Esophagus muscularis mucosa (tissue), 4 donors: ENCODE results near the gene OSBPL1A.

Source experiments
- CTCF ChIP-seq, 3 experiments: fragments of 200-600 bp in 2 of 3; fragments of 450-650 bp in 1 of 3; sonication (generic) in 2 of 3; IDR thresholded peaks; one replicate each; pipeline ENCODE4 v1.5.1; 2017 to 2019; ENCODE audit warnings: antibody characterized with exemption in 3 of 3, mild to moderate bottlenecking in 2 of 3, moderate library complexity in 1 of 3
- EP300 ChIP-seq: sonication (generic); formaldehyde crosslinking; IDR thresholded peaks from one replicate; pipeline ENCODE4 v1.6.1; 2017; ENCODE audit warnings: antibody characterized with exemption
- POLR2A ChIP-seq: fragments of 450-650 bp; IDR thresholded peaks from one replicate; pipeline ENCODE4 v1.6.1; 2017; ENCODE audit warnings: antibody characterized with exemption, moderate library complexity, mild to moderate bottlenecking, low read depth
- POLR2AphosphoS5 ChIP-seq, 2 donors: sonication (generic); formaldehyde crosslinking; IDR thresholded peaks; one replicate each; pipeline ENCODE4 v1.6.1; 2017; ENCODE audit warnings: antibody characterized with exemption in 2 of 2

- TF ChIP-seq EP300: no peak
- no peak for TF ChIP-seq POLR2AphosphoS5 (IDR thresholded peaks at IDR 0.05)
- no peak for TF ChIP-seq POLR2A
- TF ChIP-seq CTCF (IDR thresholded peaks at IDR 0.05): no peak
These were observed 165.6 kb downstream of the OSBPL1A start for GRCh38 chr18:24231773-24232735.
